NB4 (cell line): Measurements from ENCODE around the gene BCL11A.

Source experiments
- DNase-seq: peaks from one replicate; pipeline ENCODE4 v3.0.0; 2010; ENCODE audit warnings: low read depth
- H3K4me3 ChIP-seq: one replicate; pipeline ENCODE4 v1.5.1; 2011; ENCODE audit warnings: mild to moderate bottlenecking, low read depth, low read length, moderate library complexity
- CTCF ChIP-seq: IDR thresholded peaks from one replicate; pipeline ENCODE4 v1.5.1; 2012; ENCODE audit warnings: low read depth, low read length
- MAX ChIP-seq: IDR thresholded peaks from 2 replicates; pipeline ENCODE4 v1.6.1; 2011; ENCODE audit warnings: low read depth, low read length
- MYC ChIP-seq: IDR thresholded peaks from 2 replicates; pipeline ENCODE4 v1.6.1; 2011; ENCODE audit warnings: low read depth, low read length
- POLR2A ChIP-seq: IDR thresholded peaks from 2 replicates; pipeline ENCODE4 v1.6.1; 2011; ENCODE audit warnings: mild to moderate bottlenecking; ENCODE audit not compliant: insufficient read length; ENCODE audit errors: extremely low read depth

Gene BCL11A

GRCh38 chr2:60555066-60555782, 1.8 kb upstream of the BCL11A start:
- peak; percentile 93 for DNase-seq

GRCh38 chr2:60554646-60555065, 1.2 kb upstream of the BCL11A start:
- no peak for DNase-seq
- TF ChIP-seq CTCF (no peak), MAX (no peak), MYC (no peak), POLR2A (no peak)
- H3K4me3 ChIP-seq: peak overlapping the region; percentile 99

More at GRCh38 chr2:60555066-60555782, 1.8 kb upstream of the BCL11A start:
- TF ChIP-seq MYC (peak; percentile 72; the same call in 1 of the 2 replicates), MAX (peak; percentile 82), POLR2A (peak; percentile 14), CTCF (peak; percentile 25)
- peak overlapping the region; percentile 99 for H3K4me3 ChIP-seq

- peak overlapping the region; percentile 99 for H3K4me3 ChIP-seq
- no peak for TF ChIP-seq MYC
- no peak for TF ChIP-seq MAX
- no peak for TF ChIP-seq POLR2A
- no peak for TF ChIP-seq CTCF
- peak; percentile 79 for DNase-seq
Observed at GRCh38 chr2:60554074-60554645, 706 bp upstream of the BCL11A start.

GRCh38 chr2:60552851-60553494, 481 bp downstream of the BCL11A start:
- TF ChIP-seq CTCF (no peak), MAX (no peak), MYC (no peak), POLR2A (no peak)
- peak overlapping the region; percentile 99 for H3K4me3 ChIP-seq
- no peak for DNase-seq

- H3K4me3 ChIP-seq: peak overlapping the region; percentile 99
- peak; percentile 81 for DNase-seq
- TF ChIP-seq MYC (no peak), POLR2A (no peak), CTCF (no peak), MAX (no peak)
Observed at GRCh38 chr2:60552078-60552850, 1.2 kb downstream of the BCL11A start.
